ENCODE data around the gene DSCAM.
"Not testable (repeated sequence)": the region's sequence is repeated elsewhere in the genome, so short reads cannot be mapped to it uniquely, and the experiment has no call there.

The DSCAM gene

GRCh38 chr21:40269239-40269638 lies 577.7 kb downstream of the DSCAM start:
- Histone ChIP-seq H3K36me3 (ENCODE audit: control insufficient read depth, insufficient read depth, low read length) (no peaks in the 10 kb centered on the region), H3K4me3 (ENCODE audit: extremely low read depth, insufficient read depth, low read length, poor library complexity, severe bottlenecking) (no peak overlapping the region), H3K27ac (ENCODE audit: low read depth, low read length, severe bottlenecking) (no peak overlapping the region), H3K9me3 (ENCODE audit: control insufficient read depth, low read length) (no peaks in the 10 kb centered on the region), H3K4me1 (ENCODE audit: control insufficient read depth, insufficient read depth, low read length, poor library complexity, severe bottlenecking) (no peaks in the 10 kb centered on the region)
- WGBS, 2 experiments (ENCODE audit: insufficient coverage in 2 of 2) = 91 to 95% methylated on average over 5 of the region's 8 CpGs

DNA sequence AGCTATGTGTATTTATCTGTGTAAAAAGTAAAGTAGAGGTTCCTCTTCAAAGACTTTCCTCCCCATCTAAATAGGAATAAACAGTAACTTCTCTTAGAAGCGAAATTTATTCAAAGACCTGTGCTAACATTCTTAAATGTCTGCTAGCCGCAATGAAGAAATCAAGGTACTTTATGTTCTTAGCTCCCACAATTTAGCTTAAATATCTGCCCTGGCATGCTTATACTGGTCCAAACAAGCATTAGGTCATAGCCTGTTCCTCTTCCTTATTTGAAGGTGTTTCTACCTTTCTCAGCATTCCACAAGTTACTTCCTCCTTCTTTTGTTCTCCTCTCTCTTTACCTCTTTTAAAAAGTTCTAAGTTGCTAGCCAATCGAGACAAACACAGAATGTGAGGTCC lies 588.5 kb downstream of the DSCAM start:
- not testable (repeated sequence) for H3K4me1 ChIP-seq (ENCODE audit: control insufficient read depth, insufficient read depth, low read length, poor library complexity, severe bottlenecking); H3K9me3 ChIP-seq (ENCODE audit: control insufficient read depth, low read length); H3K36me3 ChIP-seq (ENCODE audit: control insufficient read depth, insufficient read depth, low read length); H3K27ac ChIP-seq (ENCODE audit: low read depth, low read length, severe bottlenecking); H3K4me3 ChIP-seq (ENCODE audit: extremely low read depth, insufficient read depth, low read length, poor library complexity, severe bottlenecking)
- WGBS, 2 experiments (ENCODE audit: insufficient coverage in 2 of 2) = 78 to 86% methylated on average over 3 of the region's 3 CpGs

DNA sequence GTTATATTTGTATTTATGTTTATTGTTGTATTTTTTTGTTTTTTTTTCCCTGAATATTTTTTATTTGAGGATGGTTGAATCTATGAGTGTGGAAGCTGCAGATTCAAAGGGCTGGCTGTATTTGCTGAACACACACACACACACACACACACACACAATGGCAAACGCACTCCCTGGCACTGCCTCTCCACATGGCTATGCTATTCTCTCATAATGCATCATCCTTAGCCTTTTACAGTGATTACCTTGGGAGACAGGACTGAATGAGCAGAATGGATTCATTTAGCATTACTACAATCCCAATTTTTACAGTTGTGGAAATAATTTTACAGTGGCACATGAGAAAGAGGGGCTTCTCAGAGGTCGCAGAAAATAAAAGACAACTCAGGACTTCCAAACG lies 589.6 kb downstream of the DSCAM start:
- H3K4me1 ChIP-seq (ENCODE audit: control insufficient read depth, insufficient read depth, low read length, poor library complexity, severe bottlenecking) = no peaks in the 10 kb centered on the region
- no peaks in the 10 kb centered on the region for H3K9me3 ChIP-seq (ENCODE audit: control insufficient read depth, low read length)
- 71 to 90% methylated on average over 2 of the region's 3 CpGs for WGBS, 2 experiments (ENCODE audit: insufficient coverage in 2 of 2)
- H3K27ac ChIP-seq (ENCODE audit: low read depth, low read length, severe bottlenecking) = no peak overlapping the region
- H3K4me3 ChIP-seq (ENCODE audit: extremely low read depth, insufficient read depth, low read length, poor library complexity, severe bottlenecking) = no peak overlapping the region
- no peaks in the 10 kb centered on the region for H3K36me3 ChIP-seq (ENCODE audit: control insufficient read depth, insufficient read depth, low read length)

DNA sequence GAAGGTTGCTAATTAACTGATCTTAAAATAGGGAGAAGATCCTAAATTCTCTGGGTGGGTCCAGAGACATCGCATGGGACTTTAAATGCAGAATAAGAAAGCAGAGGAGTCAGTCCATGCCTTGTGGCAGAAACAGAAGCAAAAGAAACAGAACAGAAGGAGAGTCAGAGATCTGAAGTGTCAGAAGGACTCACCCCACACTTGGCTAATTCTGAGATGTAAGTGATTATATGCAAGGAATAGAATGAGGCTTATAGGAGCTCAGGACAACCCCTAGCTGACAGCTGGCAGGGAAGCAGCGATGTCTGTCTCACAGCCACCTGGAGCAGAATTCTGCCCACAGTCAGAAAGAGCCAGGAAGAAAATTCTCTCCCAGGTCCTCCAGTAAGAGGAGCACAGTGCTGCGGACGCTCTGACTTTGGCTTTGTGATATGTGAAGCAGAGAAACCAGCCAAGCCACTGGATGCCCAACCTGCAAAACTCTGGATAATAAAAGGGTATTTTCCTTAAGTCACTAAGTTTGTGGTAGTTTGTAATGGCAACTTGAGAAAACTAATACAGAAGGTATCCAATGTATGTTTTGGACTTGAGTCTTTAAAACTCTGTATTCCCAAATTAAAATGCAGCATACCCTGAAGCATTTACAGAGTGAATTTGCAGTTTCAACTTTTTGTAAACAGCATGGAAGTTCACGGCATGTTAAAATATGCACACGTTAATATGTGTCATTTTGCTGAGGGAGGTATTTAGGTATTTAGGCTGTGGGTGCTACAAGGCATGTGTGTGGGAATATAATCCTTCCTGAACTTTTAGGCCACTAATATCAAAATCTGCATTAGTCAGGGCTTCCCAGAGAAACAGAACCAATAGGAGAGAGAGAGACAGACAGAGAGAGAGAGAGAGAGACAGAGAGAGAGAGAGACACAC lies 591.2 kb downstream of the DSCAM start:
- no peak overlapping the region for H3K27ac ChIP-seq (ENCODE audit: low read depth, low read length, severe bottlenecking)
- no peaks in the 10 kb centered on the region for H3K4me1 ChIP-seq (ENCODE audit: control insufficient read depth, insufficient read depth, low read length, poor library complexity, severe bottlenecking)
- H3K4me3 ChIP-seq (ENCODE audit: extremely low read depth, insufficient read depth, low read length, poor library complexity, severe bottlenecking) = no peak overlapping the region
- H3K36me3 ChIP-seq (ENCODE audit: control insufficient read depth, insufficient read depth, low read length) = no peaks in the 10 kb centered on the region
- WGBS, 2 experiments (ENCODE audit: insufficient coverage in 2 of 2) = 85 to 88% methylated on average over 2 to 6 of the region's 6 CpGs
- H3K9me3 ChIP-seq (ENCODE audit: control insufficient read depth, low read length) = no peaks in the 10 kb centered on the region

DNA sequence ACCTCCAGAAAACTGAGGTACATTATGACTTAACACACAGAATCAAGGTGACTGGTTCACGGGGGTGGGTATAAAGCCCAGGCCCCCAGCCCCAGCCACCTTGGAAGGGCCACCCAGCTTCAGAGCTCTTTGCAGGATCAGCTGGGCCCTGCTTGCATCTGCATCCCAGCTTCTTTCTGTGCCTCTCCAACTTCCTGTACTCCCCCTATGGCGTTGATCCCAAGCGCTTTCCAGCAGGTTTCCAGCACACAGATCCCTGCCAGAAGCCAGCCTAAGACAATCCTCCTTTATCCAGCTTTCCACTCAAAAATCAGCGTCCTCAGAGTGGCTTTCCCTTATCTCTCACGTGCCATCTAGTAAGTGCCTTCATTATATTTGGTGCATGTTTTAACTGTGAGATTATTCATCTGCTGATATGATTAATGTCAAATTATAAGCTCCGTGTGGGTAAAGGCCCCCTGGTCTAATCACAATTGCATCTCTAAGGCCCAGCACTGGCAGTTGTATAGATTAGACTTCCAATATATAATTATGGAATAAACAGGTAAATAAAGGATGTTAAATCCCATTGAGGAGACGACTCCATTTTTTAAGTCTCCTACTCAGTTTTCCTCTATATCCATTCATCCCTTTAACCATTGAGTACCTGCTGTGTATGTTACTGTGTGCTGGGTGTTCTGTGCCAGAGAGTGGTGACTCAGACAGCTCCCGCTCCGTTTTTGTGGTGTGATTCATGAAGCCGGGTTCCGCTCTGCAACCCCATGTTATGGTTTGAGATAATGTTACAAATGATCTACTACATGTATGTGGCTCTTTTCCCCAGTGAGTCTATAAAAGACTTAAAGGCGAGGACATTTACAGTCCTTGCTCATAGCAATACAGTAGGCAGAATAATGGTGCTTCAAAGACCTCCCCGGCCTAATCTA lies 592.2 kb downstream of the DSCAM start:
- Histone ChIP-seq H3K36me3 (ENCODE audit: control insufficient read depth, insufficient read depth, low read length) (no peaks in the 10 kb centered on the region), H3K27ac (ENCODE audit: low read depth, low read length, severe bottlenecking) (no peak overlapping the region), H3K4me1 (ENCODE audit: control insufficient read depth, insufficient read depth, low read length, poor library complexity, severe bottlenecking) (no peaks in the 10 kb centered on the region), H3K9me3 (ENCODE audit: control insufficient read depth, low read length) (no peaks in the 10 kb centered on the region), H3K4me3 (ENCODE audit: extremely low read depth, insufficient read depth, low read length, poor library complexity, severe bottlenecking) (no peak overlapping the region)
- 70 to 90% methylated on average over 5 to 9 of the region's 13 CpGs for WGBS, 2 experiments (ENCODE audit: insufficient coverage in 2 of 2)

- no peak overlapping the region for H3K4me3 ChIP-seq (ENCODE audit: extremely low read depth, insufficient read depth, low read length, poor library complexity, severe bottlenecking)
- no peaks in the 10 kb centered on the region for H3K9me3 ChIP-seq (ENCODE audit: control insufficient read depth, low read length)
- H3K27ac ChIP-seq (ENCODE audit: low read depth, low read length, severe bottlenecking) = no peak overlapping the region
- H3K4me1 ChIP-seq (ENCODE audit: control insufficient read depth, insufficient read depth, low read length, poor library complexity, severe bottlenecking) = no peaks in the 10 kb centered on the region
- WGBS, 2 experiments (ENCODE audit: insufficient coverage in 2 of 2) = 43% methylated on average over 1 of the region's 3 CpGs; no CpG with 5 or more reads in 1 of the 2 experiments
- H3K36me3 ChIP-seq (ENCODE audit: control insufficient read depth, insufficient read depth, low read length) = no peaks in the 10 kb centered on the region
These were observed 593.8 kb downstream of the DSCAM start for GRCh38 chr21:40253112-40253511.

DNA sequence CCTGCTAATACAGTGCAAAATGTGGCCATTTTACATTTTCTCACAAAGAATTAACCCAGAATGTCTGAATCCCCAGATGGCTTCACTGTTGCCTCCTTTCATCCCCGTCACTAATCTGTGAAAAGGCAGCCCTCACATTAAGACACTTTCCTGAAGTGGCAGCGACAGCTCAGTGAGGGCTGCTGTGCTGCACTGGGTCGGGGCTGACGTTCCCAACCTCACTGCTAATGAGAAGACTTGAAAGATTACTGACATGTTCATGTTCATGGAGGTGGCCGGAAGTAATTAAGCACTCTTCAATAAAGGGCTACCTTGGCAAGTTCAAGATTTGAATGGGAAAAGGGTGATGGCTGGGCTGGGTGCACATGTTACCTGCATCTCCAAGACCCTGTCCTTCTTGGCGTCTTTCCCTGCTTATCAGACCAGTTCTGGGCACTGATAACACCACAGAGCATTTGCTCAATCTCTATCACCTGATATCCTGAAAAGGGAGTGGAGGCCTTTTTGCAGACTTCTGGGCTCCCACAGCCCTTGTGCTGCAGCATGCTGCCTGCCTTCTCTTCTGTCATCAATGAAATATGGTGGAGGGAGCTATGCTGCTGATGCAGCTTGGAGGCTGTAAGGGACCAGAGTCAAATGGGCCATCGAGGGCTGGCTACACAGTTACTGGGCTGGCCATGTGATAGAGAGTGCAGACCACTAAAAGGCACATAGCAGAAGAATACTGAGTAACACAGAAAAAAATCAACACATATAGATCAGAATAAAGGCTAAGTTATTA lies 596.3 kb downstream of the DSCAM start:
- Histone ChIP-seq H3K9me3 (ENCODE audit: control insufficient read depth, low read length) (no peaks in the 10 kb centered on the region), H3K4me3 (ENCODE audit: extremely low read depth, insufficient read depth, low read length, poor library complexity, severe bottlenecking) (no peak overlapping the region), H3K27ac (ENCODE audit: low read depth, low read length, severe bottlenecking) (no peak overlapping the region), H3K4me1 (ENCODE audit: control insufficient read depth, insufficient read depth, low read length, poor library complexity, severe bottlenecking) (no peaks in the 10 kb centered on the region), H3K36me3 (ENCODE audit: control insufficient read depth, insufficient read depth, low read length) (no peaks in the 10 kb centered on the region)
- whole genome bisulfite sequencing, 2 experiments (ENCODE audit: insufficient coverage in 2 of 2) = 87 to 91% methylated on average over 5 to 6 of the region's 7 CpGs

GRCh38 chr21:40244981-40245380 lies 602.0 kb downstream of the DSCAM start:
- Histone ChIP-seq H3K9me3 (ENCODE audit: control insufficient read depth, low read length) (no peaks in the 10 kb centered on the region), H3K27ac (ENCODE audit: low read depth, low read length, severe bottlenecking) (no peak overlapping the region), H3K4me1 (ENCODE audit: control insufficient read depth, insufficient read depth, low read length, poor library complexity, severe bottlenecking) (no peaks in the 10 kb centered on the region), H3K4me3 (ENCODE audit: extremely low read depth, insufficient read depth, low read length, poor library complexity, severe bottlenecking) (no peak overlapping the region), H3K36me3 (ENCODE audit: control insufficient read depth, insufficient read depth, low read length) (no peaks in the 10 kb centered on the region)
- WGBS, 2 experiments (ENCODE audit: insufficient coverage in 2 of 2) = 90 to 100% methylated on average over 1 to 3 of the region's 4 CpGs

- H3K27ac ChIP-seq (ENCODE audit: low read depth, low read length, severe bottlenecking) = no peak overlapping the region
- no peak overlapping the region for H3K4me3 ChIP-seq (ENCODE audit: extremely low read depth, insufficient read depth, low read length, poor library complexity, severe bottlenecking)
- 84 to 92% methylated on average over 2 to 4 of the region's 5 CpGs for WGBS, 2 experiments (ENCODE audit: insufficient coverage in 2 of 2)
- H3K4me1 ChIP-seq (ENCODE audit: control insufficient read depth, insufficient read depth, low read length, poor library complexity, severe bottlenecking) = no peaks in the 10 kb centered on the region
- H3K36me3 ChIP-seq (ENCODE audit: control insufficient read depth, insufficient read depth, low read length) = no peaks in the 10 kb centered on the region
- H3K9me3 ChIP-seq (ENCODE audit: control insufficient read depth, low read length) = no peaks in the 10 kb centered on the region
These were observed 603.3 kb downstream of the DSCAM start for GRCh38 chr21:40243685-40244084.

GRCh38 chr21:40242586-40243265 lies 604.2 kb downstream of the DSCAM start:
- Histone ChIP-seq H3K9me3 (ENCODE audit: control insufficient read depth, low read length) (no peaks in the 10 kb centered on the region), H3K27ac (ENCODE audit: low read depth, low read length, severe bottlenecking) (no peak overlapping the region), H3K36me3 (ENCODE audit: control insufficient read depth, insufficient read depth, low read length) (no peaks in the 10 kb centered on the region), H3K4me1 (ENCODE audit: control insufficient read depth, insufficient read depth, low read length, poor library complexity, severe bottlenecking) (no peaks in the 10 kb centered on the region), H3K4me3 (ENCODE audit: extremely low read depth, insufficient read depth, low read length, poor library complexity, severe bottlenecking) (no peak overlapping the region)
- WGBS, 2 experiments (ENCODE audit: insufficient coverage in 2 of 2) = 91 to 92% methylated on average over 3 of the region's 3 CpGs
